Ishikawa (cell line): ENCODE measurements around the gene CNBP.

Experiments used
- CREB1 ChIP-seq: IDR thresholded peaks from 2 replicates; pipeline ENCODE4 v1.6.1; 2012; ENCODE audit warnings: low read depth
- EGR1 ChIP-seq: IDR thresholded peaks from 2 replicates; pipeline ENCODE4 v1.6.1; 2012
- EP300 ChIP-seq: IDR thresholded peaks from 2 replicates; pipeline ENCODE4 v1.6.1; 2012; ENCODE audit warnings: borderline replicate concordance
- FOXM1 ChIP-seq: IDR thresholded peaks from 2 replicates; pipeline ENCODE4 v1.6.1; 2012; ENCODE audit warnings: low read depth, borderline replicate concordance
- MAX ChIP-seq: IDR thresholded peaks from 2 replicates; pipeline ENCODE4 v1.6.1; 2012
- REST ChIP-seq: IDR thresholded peaks from 2 replicates; pipeline ENCODE4 v1.6.1; 2012; ENCODE audit warnings: low read depth, mild to moderate bottlenecking
- TEAD4 ChIP-seq: IDR thresholded peaks from 2 replicates; pipeline ENCODE4 v1.6.1; 2012
- YY1 ChIP-seq: IDR thresholded peaks from 2 replicates; pipeline ENCODE4 v1.6.1; 2012; ENCODE audit warnings: low read depth
- ZBTB7A ChIP-seq: IDR thresholded peaks from 2 replicates; pipeline ENCODE4 v1.6.1; 2012; ENCODE audit warnings: low read depth

GRCh38 chr3:129218742-129219141, 35.0 kb upstream of the CNBP start:
- TF ChIP-seq REST (no peak), EP300 (no peak), EGR1 (no peak), TEAD4 (no peak), YY1 (no peak), FOXM1 (no peak), ZBTB7A (no peak), CREB1 (no peak), MAX (no peak)
